Suppressor macrophage treated with lipopolysaccharide for 1 hour (primary cell): ENCODE measurements around the gene NRDC.
"Not testable (repeated sequence)": the region's sequence is repeated elsewhere in the genome, so short reads cannot be mapped to it uniquely, and the experiment has no call there.

Experiments used
- DNase-seq, 3 donors: peaks; one replicate each; pipeline ENCODE4 v3.0.0-alpha.2; 2020 to 2022

NRDC gene

GRCh38 chr1:51840743-51841461 lies 37.6 kb downstream of the NRDC start:
- no peak for DNase-seq

GRCh38 chr1:51840182-51840581 lies 38.3 kb downstream of the NRDC start:
- no peak for DNase-seq

DNA sequence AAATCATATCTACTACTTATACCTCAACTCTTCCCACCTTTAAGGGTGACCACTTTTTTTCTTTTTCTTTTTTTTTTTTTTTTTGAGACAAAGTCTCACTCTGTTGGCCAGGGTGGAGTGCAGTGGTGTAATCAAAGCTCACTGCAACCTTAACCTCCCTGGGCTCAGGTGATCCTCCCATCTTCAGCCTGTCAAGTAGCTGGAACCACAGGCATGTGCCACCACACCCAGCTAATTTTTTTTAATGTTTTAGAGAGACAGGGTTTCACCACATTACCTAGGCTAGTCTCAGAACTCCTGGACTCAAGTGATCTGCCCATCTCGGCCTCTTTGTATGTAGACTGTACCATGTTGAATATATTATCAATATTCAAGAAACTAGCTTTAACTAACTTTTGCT lies 39.4 kb downstream of the NRDC start:
- DNase-seq: no peak

- no peak for DNase-seq
These were observed 41.3 kb downstream of the NRDC start for GRCh38 chr1:51837243-51837642.

- DNase-seq: no peak
These were observed 44.8 kb downstream of the NRDC start for GRCh38 chr1:51833700-51834099.

- no peak for DNase-seq
These were observed 49.5 kb downstream of the NRDC start for GRCh38 chr1:51829058-51829457.

DNA sequence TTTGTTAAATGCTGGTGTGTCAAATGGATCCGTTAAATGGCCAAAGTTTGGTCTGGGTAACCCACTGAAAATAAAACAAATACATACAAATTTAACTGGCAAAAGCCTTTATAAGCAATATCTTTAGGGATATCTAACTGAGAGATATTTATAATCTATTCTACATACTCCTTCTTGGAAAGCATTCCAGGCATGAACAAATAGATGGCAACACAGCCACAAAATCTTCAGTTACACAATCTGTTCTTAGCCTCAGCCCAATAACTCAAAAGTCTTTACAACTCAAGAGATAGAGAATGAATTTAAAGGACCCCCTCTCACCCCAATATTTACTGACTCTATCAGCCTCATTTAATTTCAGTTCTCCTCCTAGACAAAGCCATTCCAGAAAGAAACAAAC lies 58.7 kb downstream of the NRDC start:
- DNase-seq: no peak

- DNase-seq: not testable (repeated sequence)
These were observed 59.5 kb downstream of the NRDC start for GRCh38 chr1:51819021-51819420.

- no peak for DNase-seq
These were observed 60.0 kb downstream of the NRDC start for GRCh38 chr1:51818487-51818886.

DNA sequence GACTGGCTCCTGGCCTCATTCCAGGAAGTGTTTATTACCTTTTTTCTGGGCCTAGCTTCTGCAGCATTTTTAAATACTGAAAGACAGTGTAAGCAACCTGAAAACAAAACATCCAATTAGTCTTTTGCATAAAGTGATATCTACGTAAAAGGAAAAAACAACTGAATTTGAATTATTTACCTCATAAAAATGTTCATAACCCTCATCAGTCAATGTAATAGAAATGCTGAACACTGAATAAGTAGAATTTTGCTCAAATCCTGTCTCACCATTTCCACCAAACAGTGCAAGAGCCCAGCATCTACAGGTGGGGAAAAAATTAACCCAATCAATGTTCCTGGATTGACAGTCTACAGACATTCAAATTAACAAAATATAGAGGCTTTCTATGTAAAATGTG lies 64.0 kb downstream of the NRDC start:
- DNase-seq: no peak

DNA sequence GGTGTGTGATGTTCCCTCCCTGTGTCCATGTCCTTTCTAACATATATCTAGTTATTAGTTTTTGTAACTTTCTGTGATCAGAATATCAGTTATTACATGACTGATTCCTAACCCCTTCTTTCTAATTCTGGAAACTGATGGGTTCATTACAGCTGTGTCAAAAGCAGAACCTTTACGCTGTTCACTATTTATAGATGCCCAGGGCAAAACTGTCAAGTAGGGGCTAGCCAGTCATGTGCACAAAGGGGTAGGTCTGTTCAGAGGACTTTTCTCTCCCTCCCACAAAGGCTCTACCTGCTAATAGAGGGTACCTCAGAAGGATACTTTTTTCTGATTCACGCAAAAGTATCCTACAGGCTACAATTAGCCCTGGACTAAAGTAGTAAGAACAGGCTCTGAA lies 79.2 kb downstream of the NRDC start:
- DNase-seq: no peak

DNA sequence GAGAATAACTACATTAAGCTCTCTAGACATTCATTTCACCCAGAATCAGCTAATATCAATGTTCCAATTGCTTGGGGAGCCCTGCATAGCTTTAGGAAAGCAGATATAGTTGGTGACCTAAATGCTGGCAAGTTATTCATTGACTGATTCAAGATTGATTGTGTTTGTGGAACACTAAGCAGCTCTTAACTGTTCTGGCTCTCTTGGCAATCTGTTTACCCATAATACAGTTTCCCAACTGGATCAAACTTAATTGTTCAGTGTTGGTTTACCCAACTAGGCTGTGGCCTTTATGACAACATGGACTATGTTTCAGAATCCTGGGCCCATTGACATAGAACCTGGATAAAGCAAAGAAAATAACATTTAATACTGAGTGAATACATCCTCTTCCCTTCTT lies 83.7 kb downstream of the NRDC start:
- no peak for DNase-seq

DNA sequence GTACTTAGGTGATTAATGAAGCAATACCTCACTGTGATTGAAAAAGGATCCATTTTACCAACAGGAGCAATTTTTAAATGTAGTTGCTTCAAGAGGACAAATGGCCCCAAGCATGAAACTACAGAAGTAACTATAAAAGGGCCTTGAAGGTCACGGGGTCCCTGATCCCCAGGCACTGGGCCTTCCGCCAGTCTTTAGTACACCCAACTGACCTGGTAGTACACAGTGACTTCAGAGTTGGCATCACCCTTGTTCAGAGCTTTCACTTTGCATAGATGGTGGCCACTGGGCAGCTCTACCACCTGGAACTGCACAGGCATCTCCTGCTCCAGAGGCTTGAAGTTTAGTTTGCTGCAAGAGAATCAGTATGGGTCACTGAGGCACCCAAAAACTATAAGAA lies 84.3 kb downstream of the NRDC start:
- no peak for DNase-seq

GRCh38 chr1:51792864-51793263 lies 85.7 kb downstream of the NRDC start:
- DNase-seq: peak; percentile 70 to 83 (median 75)

DNA sequence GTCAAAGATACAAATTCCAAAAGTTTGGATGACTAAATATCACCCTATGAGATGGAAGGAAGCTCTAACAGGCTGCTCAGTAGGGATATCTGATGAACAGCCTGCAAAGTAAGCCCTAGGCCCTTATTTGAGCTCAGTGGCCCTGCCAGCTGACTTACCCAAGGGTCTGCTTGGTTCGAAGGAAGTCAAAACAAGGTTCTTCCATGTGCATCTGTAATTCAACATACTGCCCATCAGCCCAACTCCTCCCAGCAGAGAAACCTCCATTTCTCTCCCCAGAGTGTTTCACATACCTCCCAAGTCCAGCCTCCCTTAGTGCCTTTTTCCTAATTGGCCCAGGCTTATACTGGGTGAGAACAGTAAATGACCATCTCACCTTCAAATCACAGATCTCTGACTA lies 86.6 kb downstream of the NRDC start:
- no peak for DNase-seq

DNA sequence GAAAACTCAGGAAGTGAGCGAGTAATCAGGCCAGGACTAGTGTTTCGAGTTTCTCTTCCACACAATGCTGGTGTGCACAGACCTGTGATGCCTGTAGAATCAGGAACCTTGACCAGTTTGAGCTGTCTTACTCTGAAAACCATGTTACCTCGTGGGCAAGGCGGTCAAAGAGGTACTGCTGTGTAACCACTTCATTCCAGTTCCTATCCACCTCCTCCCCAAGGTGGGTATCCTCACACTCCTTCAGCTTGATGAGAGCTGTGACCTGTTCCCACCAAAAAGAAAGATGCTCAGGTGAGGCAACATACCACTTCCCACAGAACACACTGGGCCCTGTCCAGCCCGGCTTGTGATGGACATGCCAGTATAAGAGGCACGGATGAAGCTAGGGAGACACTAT lies 88.1 kb downstream of the NRDC start:
- no peak for DNase-seq

DNA sequence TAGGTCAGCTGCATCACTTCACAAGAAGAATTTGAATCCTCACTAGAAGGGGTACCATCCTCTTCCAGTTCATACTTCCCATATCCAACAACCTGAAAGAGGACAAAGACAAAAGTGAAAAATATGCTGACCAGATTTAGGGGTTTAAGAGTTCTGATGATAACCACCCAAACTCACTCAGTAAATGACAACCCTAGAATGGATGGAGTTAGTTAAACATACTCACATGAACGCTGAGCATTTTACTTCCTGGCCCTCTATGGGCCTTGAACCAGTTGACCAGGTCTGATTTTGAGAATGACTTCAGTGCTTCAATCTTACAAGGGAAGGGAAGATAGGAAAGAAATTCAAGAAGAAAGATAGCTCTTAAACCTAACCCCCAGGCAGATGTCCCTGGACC lies 89.2 kb downstream of the NRDC start:
- DNase-seq: no peak

DNA sequence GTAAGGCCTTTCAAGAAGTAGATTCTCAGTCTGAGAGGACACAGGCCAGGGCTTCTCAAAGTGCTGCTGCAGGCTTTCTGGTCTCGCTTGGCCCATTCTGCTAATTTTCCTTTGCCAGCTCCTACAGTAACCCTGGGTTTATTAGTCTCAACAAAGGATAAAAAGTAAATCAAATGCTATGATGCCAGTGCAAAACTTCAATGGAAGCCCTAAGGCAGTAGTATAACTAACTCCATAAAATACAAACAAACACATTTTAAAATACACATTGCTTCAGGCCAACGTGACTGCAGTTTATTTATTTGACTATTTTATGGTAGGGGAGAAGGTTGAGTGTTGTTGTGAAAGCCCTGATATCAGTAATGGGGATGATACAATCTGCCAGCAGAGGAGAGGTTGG lies 89.6 kb downstream of the NRDC start:
- no peak for DNase-seq

GRCh38 chr1:51784997-51785421 lies 93.5 kb downstream of the NRDC start:
- no peak for DNase-seq

DNA sequence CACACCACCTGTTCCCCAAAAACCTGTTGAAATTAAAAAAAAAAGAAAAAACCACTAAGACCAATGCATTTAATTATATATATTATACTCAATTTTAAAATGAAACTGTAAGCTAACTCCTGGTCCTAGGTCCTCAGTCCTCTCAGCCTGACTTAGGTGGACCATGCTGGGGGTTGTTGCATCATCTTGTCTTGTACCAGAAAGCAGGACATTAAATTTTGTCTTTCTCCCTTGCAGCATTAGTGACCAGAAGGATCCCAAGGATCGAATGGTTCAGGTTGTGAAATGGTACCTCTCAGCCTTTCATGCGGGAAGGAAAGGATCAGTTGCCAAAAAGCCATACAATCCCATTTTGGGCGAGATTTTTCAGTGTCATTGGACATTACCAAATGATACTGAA lies 97.6 kb downstream of the NRDC start:
- no peak for DNase-seq

GRCh38 chr1:51776408-51776807 lies 102.1 kb downstream of the NRDC start:
- DNase-seq: peak; percentile 10 to 42 (median 29)

GRCh38 chr1:51768971-51769588 lies 109.4 kb downstream of the NRDC start:
- DNase-seq: peak; percentile 55 to 71 (median 67)

DNA sequence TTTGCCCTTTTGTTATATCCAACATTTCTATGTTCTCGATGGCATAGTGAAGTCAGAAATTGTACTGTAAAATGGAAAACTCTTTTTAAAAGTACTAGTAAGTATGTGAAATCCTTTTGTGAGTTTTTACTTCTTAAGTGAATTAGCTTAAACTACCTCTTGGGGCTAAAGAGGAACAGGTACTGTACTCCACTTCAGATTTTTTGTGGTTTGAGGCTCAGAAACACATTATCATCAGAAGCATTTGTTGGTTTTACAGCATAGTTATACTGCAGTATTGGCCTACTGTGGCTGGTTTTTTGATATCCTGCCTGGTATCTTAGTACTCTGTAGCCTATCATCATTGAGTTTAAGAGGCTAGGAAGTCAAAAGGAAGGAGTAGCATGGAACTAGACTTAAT lies 117.2 kb downstream of the NRDC start:
- no peak for DNase-seq

- DNase-seq: no peak
These were observed 117.7 kb downstream of the NRDC start for GRCh38 chr1:51760872-51761271.

- no peak for DNase-seq
These were observed 120.2 kb downstream of the NRDC start for GRCh38 chr1:51758310-51758709.
